Tibial nerve (tissue), 4 donors: Measurements from ENCODE around the gene FAP. TPM values are rescaled to one million over a fixed set of nuclear protein-coding genes. Genes with fewer than 3 reads are reported as not detected.
A peak's percentile ranks its signal among the peaks of the same experiment; 100 is the strongest.

Experiments used
- DNase-seq, 2 donors: peaks; one replicate each; pipeline ENCODE4 v3.0.0-alpha.2; 2019; ENCODE audit warnings: low spot score in 2 of 2
- H3K27ac ChIP-seq, 4 donors: fragments of 200-600 bp; sonication (generic) in 3 of 4; one replicate each; pipeline ENCODE4 v1.5.1; 2017 to 2019; ENCODE audit warnings: mild to moderate bottlenecking in 1 of 4
- H3K27me3 ChIP-seq, 2 donors: fragments of 200-600 bp; sonication (generic) in 1 of 2; one replicate each; pipeline versions ENCODE4 v1.5.1 to v1.6.0; 2017 to 2019
- H3K36me3 ChIP-seq, 3 donors: fragments of 200-600 bp; sonication (generic); one replicate each; pipeline ENCODE4 v1.5.1; 2018 to 2019
- H3K4me1 ChIP-seq, 4 donors: fragments of 200-600 bp; sonication (generic) in 3 of 4; one replicate each; pipeline ENCODE4 v1.5.1; 2017 to 2019
- H3K4me3 ChIP-seq, 4 donors: fragments of 200-600 bp; sonication (generic) in 3 of 4; one replicate each; pipeline ENCODE4 v1.5.1; 2017 to 2019; ENCODE audit warnings: mild to moderate bottlenecking in 1 of 4, moderate library complexity in 1 of 4
- H3K9me3 ChIP-seq, 4 donors: fragments of 200-600 bp; sonication (generic) in 3 of 4; one replicate each; pipeline ENCODE4 v1.5.1; 2017 to 2019
- CTCF ChIP-seq, 5 experiments: fragments of 200-600 bp in 3 of 5; fragments of 450-650 bp in 2 of 5; sonication (generic) in 3 of 5; IDR thresholded peaks; one replicate each; pipeline ENCODE4 v1.5.1; 2016 to 2019; ENCODE audit warnings: antibody characterized with exemption in 5 of 5, mild to moderate bottlenecking in 3 of 5, moderate library complexity in 2 of 5
- EP300 ChIP-seq, 2 donors: sonication (generic); formaldehyde crosslinking; IDR thresholded peaks; one replicate each; pipeline ENCODE4 v1.6.1; 2017; ENCODE audit warnings: antibody characterized with exemption in 2 of 2, mild to moderate bottlenecking in 1 of 2
- POLR2A ChIP-seq, 2 donors: fragments of 450-650 bp; IDR thresholded peaks; one replicate each; pipeline ENCODE4 v1.6.1; 2017; ENCODE audit warnings: antibody characterized with exemption in 2 of 2, mild to moderate bottlenecking in 2 of 2, moderate library complexity in 2 of 2
- WGBS, 2 donors: methylation state at CpG; one replicate each; pipeline ENCODE4 v1.1.5; 2018; 5-methylcytosine and 5-hydroxymethylcytosine counted together
- total RNA-seq, 4 donors: library from RNA; depleted of rRNA; stranded (reverse); fragments of >200 nt; gene quantifications; one replicate each; pipeline ENCODE4 v1.1.0, GENCODE V29; 2016

FAP gene
- total RNA-seq, 4 donors from 2014 or later: 2.0 to 12.0 (median 5.6) TPM

GRCh38 chr2:162226836-162227235, 16.4 kb downstream of the FAP start:
- no peaks in the 10 kb centered on the region for H3K4me1 ChIP-seq
- H3K4me3 ChIP-seq: no peak overlapping the region
- H3K9me3 ChIP-seq: no peaks in the 10 kb centered on the region
- H3K27ac ChIP-seq: no peak overlapping the region
- no peak for DNase-seq
- H3K36me3 ChIP-seq: no peaks in the 10 kb centered on the region
- H3K27me3 ChIP-seq: no peaks in the 10 kb centered on the region
- TF ChIP-seq POLR2A (IDR thresholded peaks at IDR 0.05) (no peak), CTCF (IDR thresholded peaks at IDR 0.05) (no peak), EP300 (IDR thresholded peaks at IDR 0.05) (no peak)

- Histone ChIP-seq H3K9me3 (no peaks in the 10 kb centered on the region), H3K4me1 (peaks cover 0 to 4% (median 0%) of the 10 kb centered on the region in 4 donors), H3K27ac (no peak overlapping the region), H3K27me3 (no peaks in the 10 kb centered on the region), H3K36me3 (no peaks in the 10 kb centered on the region), H3K4me3 (no peak overlapping the region)
- 59 to 67% methylated on average over 11 of the region's 11 CpGs for WGBS, 2 donors
- no peak for TF ChIP-seq EP300 (IDR thresholded peaks at IDR 0.05)
- TF ChIP-seq CTCF (IDR thresholded peaks at IDR 0.05): peak; percentile 72 to 84 (median 78)
- DNase-seq: peak; percentile 58 to 73
These were observed 22.2 kb downstream of the FAP start for GRCh38 chr2:162221064-162221463.

GRCh38 chr2:162220368-162220767, 22.9 kb downstream of the FAP start:
- Histone ChIP-seq H3K27ac (no peak overlapping the region), H3K4me1 (peaks cover 0 to 4% (median 0%) of the 10 kb centered on the region in 4 donors), H3K27me3 (no peaks in the 10 kb centered on the region), H3K36me3 (no peaks in the 10 kb centered on the region), H3K9me3 (no peaks in the 10 kb centered on the region), H3K4me3 (no peak overlapping the region)
- no peak for DNase-seq
- 43 to 57% methylated on average over 1 of the region's 1 CpG for WGBS, 2 donors
- TF ChIP-seq EP300 (IDR thresholded peaks at IDR 0.05) (no peak), CTCF (IDR thresholded peaks at IDR 0.05) (no peak), POLR2A (IDR thresholded peaks at IDR 0.05) (no peak)

GRCh38 chr2:162219426-162219825, 23.8 kb downstream of the FAP start:
- Histone ChIP-seq H3K27me3 (no peaks in the 10 kb centered on the region), H3K36me3 (no peaks in the 10 kb centered on the region), H3K9me3 (no peaks in the 10 kb centered on the region), H3K4me3 (no peak overlapping the region), H3K27ac (no peak overlapping the region), H3K4me1 (peaks cover 0 to 4% (median 0%) of the 10 kb centered on the region in 4 donors)
- 62 to 65% methylated on average over 4 of the region's 4 CpGs for WGBS, 2 donors
- DNase-seq: no peak
- TF ChIP-seq EP300 (IDR thresholded peaks at IDR 0.05) (no peak), CTCF (IDR thresholded peaks at IDR 0.05) (no peak), POLR2A (IDR thresholded peaks at IDR 0.05) (no peak)

- WGBS, 2 donors: 82 to 86% methylated on average over 1 of the region's 1 CpG
- peaks cover 0 to 4% (median 0%) of the 10 kb centered on the region in 4 donors for H3K4me1 ChIP-seq
- H3K27me3 ChIP-seq: no peaks in the 10 kb centered on the region
- H3K9me3 ChIP-seq: no peaks in the 10 kb centered on the region
- TF ChIP-seq POLR2A (IDR thresholded peaks at IDR 0.05) (no peak), EP300 (IDR thresholded peaks at IDR 0.05) (no peak), CTCF (IDR thresholded peaks at IDR 0.05) (no peak)
- no peaks in the 10 kb centered on the region for H3K36me3 ChIP-seq
- no peak overlapping the region for H3K27ac ChIP-seq
- H3K4me3 ChIP-seq: no peak overlapping the region
- DNase-seq: no peak
These were observed 25.6 kb downstream of the FAP start for GRCh38 chr2:162217598-162217997.
